ENCODE measurements around the gene SLC2A9.
"Not testable (repeated sequence)": the region's sequence is repeated elsewhere in the genome, so short reads cannot be mapped to it uniquely, and the experiment has no call there.

The SLC2A9 gene

DNA sequence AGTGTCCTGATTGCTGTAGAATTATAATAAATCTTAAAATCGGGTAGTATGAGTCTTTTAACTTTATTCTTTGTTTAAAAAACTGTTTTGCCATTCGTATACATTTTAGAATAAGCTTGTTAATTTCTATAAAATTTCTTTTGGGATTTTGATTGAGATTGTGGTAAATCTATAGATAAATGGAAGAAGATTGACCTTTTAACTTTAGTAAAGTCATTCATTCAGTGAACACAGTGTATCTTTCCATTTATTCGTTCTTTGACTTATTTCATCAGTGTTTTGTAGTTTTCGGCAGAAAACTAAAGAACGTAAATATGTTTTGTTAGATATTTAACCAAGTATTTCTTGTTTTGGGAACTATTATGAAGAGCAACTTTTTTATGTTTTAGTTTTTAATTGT, 201.0 kb downstream of the SLC2A9 start:
- DNase-seq (ENCODE audit: low spot score): no peak

DNA sequence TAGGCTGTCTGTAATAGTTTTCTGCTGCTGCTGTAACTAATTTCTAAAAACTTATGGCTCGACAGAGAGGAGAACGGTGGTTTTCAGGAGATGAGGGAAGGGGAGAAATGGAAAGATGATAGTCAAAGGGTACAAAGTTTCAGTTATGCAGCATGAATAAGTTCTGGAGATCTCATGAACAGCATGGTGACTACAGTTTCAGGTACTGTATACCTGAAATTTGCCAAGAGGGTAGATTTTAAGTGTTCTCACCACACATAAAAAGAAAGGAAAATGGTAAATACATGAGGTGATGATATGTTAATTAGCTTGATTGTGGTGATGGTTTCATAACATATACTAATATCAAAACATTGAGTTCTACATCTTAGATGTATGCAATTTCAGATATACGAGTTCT, 205.0 kb downstream of the SLC2A9 start:
- no peak for DNase-seq (ENCODE audit: low spot score)

DNA sequence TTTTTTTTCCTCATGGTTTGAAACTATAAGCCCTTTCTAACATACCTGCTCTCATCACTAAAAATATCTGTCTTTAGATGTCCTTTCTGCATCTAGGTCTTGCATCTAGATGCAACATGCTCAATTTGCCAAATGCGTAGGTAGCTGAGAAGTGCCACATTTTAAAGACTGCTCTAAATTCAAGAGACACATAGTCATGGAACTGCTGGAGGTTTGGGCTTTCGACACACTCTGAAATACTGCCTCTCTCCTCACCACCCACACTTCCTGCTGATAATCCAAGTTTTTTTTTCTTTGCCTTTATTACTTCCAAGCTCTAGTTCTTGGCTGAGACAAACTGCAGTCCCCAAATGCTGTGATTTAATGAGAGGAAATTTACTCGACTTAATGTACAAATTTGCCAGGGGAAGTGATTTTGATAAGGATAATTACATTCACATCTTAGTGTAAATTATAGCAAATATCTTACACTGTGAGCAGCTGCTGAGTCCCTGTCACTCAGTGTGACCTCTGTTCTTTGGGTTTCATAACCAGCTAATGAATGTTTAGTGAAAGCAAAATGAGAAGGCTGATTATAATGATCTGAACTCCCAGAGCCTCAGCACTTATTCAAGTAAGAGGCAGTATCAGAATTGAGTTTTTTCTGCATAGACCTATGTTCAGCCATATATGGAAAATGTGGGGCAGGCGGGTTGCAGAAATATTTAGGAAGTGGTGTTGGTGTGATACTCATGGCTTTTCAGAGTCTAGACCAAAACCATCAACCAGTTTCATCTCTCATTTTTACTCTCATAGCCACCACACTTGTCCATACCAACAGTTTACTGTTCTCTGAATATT, 208.6 kb downstream of the SLC2A9 start:
- no peak for DNase-seq (ENCODE audit: low spot score)

DNA sequence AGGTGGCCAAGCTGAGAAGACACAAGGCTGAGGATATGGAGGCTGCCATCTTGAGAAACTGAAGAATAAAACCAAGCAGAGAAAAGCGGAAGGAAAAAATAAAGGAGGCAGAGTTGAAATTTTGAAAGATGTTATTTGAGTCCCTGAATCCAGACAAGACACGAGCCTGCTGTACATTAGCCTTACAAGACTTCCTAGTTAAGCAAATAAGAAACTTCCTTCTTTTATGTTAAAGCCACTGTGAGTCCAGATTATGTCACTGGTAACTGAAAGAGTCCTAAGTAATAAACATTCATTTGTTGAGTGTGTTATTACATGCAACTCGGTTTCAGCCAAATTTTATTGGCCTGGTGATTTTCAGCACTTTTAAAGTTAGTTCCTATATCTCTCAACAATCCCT, 209.5 kb downstream of the SLC2A9 start:
- DNase-seq (ENCODE audit: low spot score): no peak

DNA sequence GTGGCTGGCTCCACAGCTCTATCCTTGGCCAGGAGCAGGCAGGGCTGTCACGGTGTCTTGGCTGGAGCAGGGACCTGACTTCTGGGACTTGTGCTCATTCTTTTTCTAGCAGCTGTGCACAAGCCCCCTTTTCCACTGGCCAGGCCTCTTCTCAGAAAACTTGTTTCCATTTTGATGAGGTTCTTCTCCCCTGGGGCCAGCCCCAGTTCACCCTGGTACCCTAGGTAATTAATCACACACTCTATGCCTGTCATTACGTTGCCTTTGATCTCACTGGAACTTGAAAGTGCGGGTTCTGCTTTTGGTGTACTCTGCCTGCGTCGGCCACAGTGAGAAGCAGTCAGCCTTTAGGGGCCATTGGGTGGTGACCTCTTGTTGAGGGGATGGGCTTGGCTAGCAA, 213.2 kb downstream of the SLC2A9 start:
- no peak for DNase-seq (ENCODE audit: low spot score)

DNA sequence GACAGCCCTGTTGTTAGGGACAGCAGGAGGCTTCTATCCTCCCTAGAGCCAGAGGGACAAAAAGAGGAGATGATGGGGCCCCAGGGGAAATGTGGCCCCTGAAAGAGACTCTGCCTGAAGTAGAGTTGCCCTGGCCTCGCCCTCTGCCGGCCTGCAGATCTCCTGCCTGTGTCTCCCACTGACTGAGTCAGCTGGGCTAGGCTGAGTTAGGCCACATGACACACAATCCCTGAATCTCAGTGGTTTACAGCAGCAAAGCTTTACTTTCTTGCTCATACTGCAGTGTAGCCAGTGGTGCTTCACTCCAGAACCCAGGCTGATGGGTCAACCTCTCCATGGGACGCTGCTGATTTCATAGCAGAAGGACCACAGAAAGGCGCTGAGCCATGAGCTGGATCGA, 216.4 kb downstream of the SLC2A9 start:
- DNase-seq (ENCODE audit: low spot score): no peak

DNA sequence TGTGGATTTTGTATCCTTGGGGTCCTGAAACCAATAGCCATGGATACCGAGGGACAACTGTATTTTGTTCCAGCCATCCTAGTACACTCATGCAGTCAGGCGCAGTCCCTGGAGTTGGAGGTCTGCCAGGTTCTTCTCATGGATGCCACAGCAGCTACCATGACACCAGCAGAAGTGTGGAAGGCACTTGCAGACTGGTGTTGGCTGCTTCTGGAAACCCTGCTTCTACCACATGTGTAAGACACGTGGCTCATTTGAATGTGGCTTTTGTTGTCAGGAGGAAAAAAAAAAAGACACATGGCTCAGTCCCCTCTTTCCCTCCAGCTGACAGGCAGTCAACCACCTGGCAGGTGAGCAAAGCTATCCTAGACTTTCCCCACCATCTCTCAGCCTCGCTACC, 220.4 kb downstream of the SLC2A9 start:
- DNase-seq (ENCODE audit: low spot score): no peak

DNA sequence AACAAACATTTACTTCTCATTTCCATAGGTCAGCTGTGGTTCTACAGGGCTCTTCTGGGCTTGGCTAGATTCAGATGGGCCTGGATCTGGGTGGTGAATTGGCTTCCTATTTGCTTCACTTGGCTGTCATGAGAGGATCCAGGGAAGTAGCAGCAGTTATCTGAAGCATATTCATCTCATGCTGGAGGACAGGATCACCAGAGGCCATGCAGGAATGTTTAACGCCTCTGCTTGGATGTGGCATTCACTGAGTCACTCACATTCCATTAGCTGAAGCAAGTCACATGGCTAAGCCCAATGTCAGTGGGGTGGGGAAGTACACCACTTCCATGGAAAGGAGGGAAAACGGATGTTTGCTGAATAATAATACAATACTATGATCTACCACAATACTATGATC, 224.7 kb downstream of the SLC2A9 start:
- not testable (repeated sequence) for DNase-seq (ENCODE audit: low spot score)

DNA sequence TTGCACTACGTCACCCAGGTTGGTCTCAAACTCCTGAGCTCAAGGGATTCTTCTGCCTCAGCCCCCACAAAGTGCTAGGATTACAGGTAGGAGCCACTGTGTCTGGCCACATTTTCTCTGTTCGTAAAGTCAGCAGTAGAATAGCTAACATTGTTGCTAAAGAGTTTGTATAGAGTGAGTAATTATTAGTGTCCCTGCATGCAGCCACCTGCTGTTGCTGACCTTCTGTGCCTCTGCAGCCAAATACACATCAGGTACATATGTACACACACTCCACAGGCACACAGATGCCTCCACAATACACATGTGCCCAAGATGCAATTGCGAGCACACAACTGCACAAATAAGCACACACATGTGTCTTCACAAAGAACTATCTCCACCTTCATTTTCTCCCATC, 228.9 kb downstream of the SLC2A9 start:
- DNase-seq (ENCODE audit: low spot score): no peak

DNA sequence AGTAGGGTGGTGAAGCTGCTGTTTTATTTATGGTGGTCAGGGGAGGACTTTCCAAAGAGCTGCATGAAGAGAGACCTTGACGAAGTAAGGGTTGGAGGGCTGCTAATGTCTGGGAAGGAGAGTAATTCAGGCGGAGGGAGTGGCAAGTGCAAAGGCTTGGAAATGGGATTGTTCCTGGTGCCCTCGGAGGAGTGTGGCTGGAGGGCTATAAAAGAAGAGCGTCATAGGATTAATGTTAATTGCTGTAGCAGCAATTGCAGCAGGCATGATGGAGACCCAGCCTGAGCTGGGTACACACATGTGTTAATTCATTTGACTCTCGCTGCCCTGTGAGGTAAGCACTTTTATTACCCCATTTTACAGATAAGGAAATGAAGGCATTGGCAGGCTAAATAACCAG, 235.4 kb downstream of the SLC2A9 start:
- DNase-seq (ENCODE audit: low spot score): not testable (repeated sequence)

DNA sequence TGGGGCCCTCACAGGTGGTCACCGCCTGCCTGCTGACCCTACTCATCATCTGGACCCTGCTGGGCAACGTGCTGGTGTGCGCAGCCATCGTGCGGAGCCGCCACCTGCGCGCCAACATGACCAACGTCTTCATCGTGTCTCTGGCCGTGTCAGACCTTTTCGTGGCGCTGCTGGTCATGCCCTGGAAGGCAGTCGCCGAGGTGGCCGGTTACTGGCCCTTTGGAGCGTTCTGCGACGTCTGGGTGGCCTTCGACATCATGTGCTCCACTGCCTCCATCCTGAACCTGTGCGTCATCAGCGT, 239.2 kb downstream of the SLC2A9 start:
- no peak for DNase-seq (ENCODE audit: low spot score)

DNA sequence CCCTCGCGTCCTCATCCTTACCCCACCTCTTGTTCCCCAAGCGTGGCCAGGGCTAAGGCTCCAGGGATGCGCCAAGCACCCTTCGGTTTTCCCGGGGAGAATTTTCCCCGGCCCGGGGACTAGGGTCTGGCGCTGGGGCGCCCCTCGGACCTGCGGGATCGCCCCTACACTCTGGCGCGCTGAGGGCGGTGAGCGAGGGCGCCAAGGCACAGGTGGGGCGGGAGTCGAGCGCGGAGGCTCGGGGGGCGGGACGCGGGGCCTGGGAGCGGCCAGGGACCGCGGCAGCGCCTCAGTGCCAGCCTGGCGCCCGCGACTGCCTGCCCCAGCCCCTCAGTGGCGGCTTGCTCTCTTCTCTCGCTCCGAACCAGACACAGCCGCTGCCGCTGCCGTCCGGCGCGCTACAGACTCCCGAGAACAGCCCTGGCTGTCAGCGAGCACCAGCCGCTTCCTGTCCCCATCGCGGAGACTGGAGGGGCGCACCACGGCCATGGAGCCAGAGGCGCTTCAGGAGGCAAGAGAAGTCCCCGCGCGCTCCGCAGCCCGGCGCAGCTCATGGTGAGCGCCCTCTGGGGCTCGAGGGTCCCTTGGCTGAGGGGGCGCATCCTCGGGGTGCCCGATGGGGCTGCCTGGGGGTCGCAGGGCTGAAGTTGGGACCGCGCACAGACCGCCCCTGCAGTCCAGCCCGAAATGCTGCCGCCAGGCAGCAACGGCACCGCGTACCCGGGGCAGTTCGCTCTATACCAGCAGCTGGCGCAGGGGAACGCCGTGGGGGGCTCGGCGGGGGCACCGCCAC, 239.8 kb downstream of the SLC2A9 start, which contains the start of gene DRD5:
Gene DRD5 (plus strand): TSS at position 292 of the 793 bp plus-strand sequence. CDS start 396 bp downstream, at position 688.
- no peak for DNase-seq (ENCODE audit: low spot score)
